Amniotic stem cell (primary cell): Measurements from ENCODE around the gene AKT1S1.
"Not testable (repeated sequence)": the region's sequence is repeated elsewhere in the genome, so short reads cannot be mapped to it uniquely, and the experiment has no call there.

ENCODE experiments used
- DNase-seq: peaks from one replicate; lab custom pipeline; 2025; lab: John Stamatoyannopoulos, UW

Gene AKT1S1

DNA sequence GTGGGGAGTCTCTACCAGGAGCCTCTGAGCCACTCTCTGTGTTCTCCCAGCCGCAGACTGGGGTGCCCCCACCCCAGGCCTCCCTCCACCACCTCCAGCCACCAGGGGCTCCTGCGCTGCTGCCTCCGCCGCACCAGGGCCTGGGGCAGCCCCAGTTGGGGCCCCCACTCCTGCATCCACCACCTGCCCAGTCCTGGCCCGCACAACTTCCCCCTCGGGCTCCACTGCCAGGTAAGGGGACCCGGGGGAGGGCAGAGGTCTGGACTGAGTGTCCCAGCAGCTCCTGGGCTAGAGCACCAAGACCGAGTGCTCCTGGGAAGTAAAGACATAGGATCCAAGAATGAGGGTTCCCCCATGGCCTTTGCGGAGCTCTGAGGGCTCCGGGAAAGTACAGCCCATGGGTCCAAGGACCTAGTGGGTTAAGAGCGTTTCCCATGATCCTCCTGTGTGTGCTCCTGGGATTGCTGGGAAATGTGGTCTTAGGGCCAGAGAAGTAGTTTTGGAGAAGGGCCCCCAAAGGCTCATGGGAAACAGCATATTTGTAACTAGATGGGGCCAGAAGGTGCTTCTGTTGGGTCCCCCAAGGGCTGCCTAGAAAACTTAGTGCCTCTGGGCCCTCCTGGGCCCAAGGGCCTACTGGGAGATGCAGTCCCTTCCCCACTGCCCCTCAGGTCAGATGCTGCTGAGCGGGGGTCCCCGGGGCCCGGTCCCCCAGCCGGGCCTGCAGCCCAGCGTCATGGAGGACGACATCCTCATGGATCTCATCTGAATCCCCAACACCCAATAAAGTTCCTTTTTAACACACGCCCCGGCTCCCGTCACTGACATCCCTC, 40.8 kb downstream of the AKT1S1 start:
- no peak for DNase-seq

- DNase-seq = no peak
Measured at GRCh38 chr19:49835562-49835961, 41.6 kb downstream of the AKT1S1 start.

- no peak for DNase-seq
Measured at GRCh38 chr19:49833599-49833998, 43.6 kb downstream of the AKT1S1 start.

- no peak for DNase-seq
Measured at GRCh38 chr19:49832556-49832955, 44.6 kb downstream of the AKT1S1 start.

GRCh38 chr19:49831592-49831991, 45.6 kb downstream of the AKT1S1 start:
- no peak for DNase-seq

DNA sequence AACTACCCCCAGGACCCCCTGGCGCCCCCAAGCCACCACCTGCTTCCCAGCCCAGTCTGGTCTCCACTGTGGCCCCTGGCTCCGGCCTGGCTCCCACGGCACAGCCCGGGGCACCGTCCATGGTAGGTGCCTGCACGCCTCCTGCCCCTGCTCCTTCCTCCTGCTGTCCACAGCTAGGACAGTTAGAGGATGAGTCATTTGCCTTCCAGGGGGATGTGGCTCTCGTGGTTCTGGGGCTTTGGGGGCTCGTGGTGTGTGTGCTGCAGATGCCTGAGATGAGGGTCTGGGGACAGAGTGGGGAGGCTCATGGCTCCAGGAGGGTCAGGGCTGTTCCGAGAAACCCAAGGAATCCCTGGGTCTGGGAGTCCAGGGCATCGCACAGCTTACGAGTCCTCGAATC, 46.4 kb downstream of the AKT1S1 start:
- DNase-seq = no peak

DNA sequence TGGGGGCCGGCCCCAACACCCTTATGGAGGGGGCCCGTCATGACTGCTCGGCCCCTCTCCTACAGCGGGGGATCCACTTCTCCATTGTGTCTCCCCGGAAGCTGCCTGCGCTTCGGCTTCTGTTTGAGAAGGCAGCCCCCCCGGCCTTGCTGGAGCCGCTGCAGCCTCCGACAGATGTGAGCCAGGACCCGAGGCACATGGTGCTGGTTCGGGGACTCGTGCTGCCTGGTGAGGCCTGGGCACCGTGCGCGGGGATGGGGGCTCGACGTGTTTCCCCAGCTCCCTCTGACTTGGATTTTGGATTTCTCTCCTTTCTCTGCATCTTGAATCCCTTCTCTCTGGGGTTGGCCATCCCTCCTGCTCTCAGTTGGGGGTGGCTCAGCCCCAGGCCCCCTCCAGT, 47.4 kb downstream of the AKT1S1 start:
- DNase-seq = no peak

- DNase-seq = no peak
Measured at GRCh38 chr19:49829200-49829599, 48.0 kb downstream of the AKT1S1 start.

- DNase-seq = no peak
Measured at GRCh38 chr19:49827034-49827433, 50.1 kb downstream of the AKT1S1 start.

DNA sequence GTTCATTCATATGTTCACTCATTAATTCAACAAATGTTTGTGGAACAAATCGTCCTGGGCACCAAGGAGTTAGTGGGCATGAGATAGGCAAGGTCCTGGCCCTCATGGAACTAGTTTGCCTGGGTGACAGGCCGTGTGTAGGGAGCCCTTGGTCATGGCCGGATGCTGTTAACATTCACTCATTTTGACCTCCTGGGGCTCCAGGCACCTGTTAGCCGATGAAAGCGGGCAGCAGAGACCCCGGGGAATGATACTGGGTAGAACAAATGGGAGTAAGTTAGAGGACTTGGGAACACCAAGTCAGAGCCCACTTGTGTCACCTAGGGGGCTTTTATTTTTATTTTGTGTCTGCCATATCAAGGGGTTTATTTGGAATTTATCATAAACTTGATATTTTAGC, 52.5 kb downstream of the AKT1S1 start:
- DNase-seq = no peak

DNA sequence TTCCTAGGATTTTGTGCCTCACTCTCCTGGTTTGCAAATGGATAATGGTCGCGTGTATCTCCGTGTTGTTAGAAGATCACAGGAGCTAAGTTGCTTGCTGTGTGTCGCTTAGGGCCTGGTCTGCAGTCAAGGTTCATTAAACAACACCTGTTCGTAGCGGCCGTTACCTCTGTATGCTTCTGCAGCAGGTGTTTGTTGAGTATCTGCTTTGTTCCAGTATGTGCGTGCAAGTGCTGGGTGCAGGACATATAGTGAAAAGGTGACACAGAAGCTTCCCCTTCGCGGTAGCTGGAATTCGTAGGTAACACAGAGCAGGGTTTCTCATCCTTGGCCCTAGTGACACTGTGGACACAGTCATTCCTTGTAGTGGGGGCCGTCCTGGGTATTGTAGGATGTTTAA, 53.7 kb downstream of the AKT1S1 start:
- DNase-seq = no peak

DNA sequence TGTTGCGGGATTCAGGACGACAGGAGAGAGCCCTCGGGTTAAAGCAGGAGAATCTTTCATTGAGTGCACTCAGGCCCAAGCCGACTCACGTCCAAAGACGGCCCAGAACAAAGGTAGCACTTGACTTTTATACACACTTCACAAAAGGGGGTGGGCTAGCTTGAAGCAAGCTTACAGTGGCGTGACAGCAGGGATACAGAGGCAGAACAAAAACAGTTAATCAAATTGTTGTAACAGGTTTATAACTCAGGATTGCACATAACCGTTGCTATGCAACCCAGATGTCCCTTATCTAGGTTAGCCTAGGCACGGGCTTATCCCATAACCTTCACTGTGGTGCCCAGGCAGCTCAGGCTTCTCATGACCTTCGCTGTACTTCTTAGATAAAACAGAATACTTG, 57.0 kb downstream of the AKT1S1 start:
- no peak for DNase-seq

- DNase-seq = not testable (repeated sequence)
Measured at GRCh38 chr19:49819452-49820115, 57.6 kb downstream of the AKT1S1 start.
